Glutamatergic neuron (in vitro differentiated cells): ENCODE results near the gene FHIT. TPM values are rescaled to one million over a fixed set of nuclear protein-coding genes. Genes with fewer than 3 reads are reported as not detected.

Source experiments
- DNase-seq: peaks from one replicate; pipeline ENCODE4 v3.0.0; 2022
- H3K27ac Mint-ChIP-seq: one replicate; pipeline ENCODE4 v1.8.0; 2020; ENCODE audit warnings: mild to moderate bottlenecking, mixed read lengths, inconsistent platforms; ENCODE audit not compliant: unreplicated experiment
- H3K27me3 Mint-ChIP-seq: one replicate; pipeline ENCODE4 v1.8.0; 2020; ENCODE audit warnings: mild to moderate bottlenecking, moderate library complexity, mixed read lengths, inconsistent platforms; ENCODE audit not compliant: unreplicated experiment
- H3K36me3 Mint-ChIP-seq: one replicate; pipeline ENCODE4 v1.8.0; 2020; ENCODE audit warnings: mild to moderate bottlenecking, mixed read lengths, inconsistent platforms; ENCODE audit not compliant: unreplicated experiment
- H3K4me1 Mint-ChIP-seq: one replicate; pipeline ENCODE4 v1.8.0; 2020; ENCODE audit warnings: mild to moderate bottlenecking, low read depth, mixed read lengths, inconsistent platforms; ENCODE audit not compliant: unreplicated experiment
- H3K4me3 Mint-ChIP-seq: one replicate; pipeline ENCODE4 v1.8.0; 2020; ENCODE audit warnings: mild to moderate bottlenecking, mixed read lengths, inconsistent platforms; ENCODE audit not compliant: unreplicated experiment
- H3K9me3 Mint-ChIP-seq: one replicate; pipeline ENCODE4 v1.8.0; 2020; ENCODE audit warnings: mild to moderate bottlenecking, moderate library complexity, mixed read lengths, inconsistent platforms; ENCODE audit not compliant: unreplicated experiment
- long read RNA-seq: library from polyadenylated mRNA; unstranded; transcript quantifications from one replicate; pipeline ENCODE4 v2.0.0, GENCODE V29; 2020; ENCODE audit not compliant: unreplicated experiment
- total RNA-seq: library from RNA; stranded (reverse); fragmentation: NEBNext Ultra II Directional; extraction: Animal tissue kit (Norgen Biotek cat#: 25700); gene quantifications from one replicate; pipeline ENCODE4 v1.2.1, GENCODE V29; 2021; ENCODE audit not compliant: unreplicated experiment
- TF ChIP-seq, protein P1 (sequence below): fragments of 200-600 bp; sonication (generic); IDR thresholded peaks from one replicate; pipeline ENCODE4 v1.5.0; 2021; ENCODE audit not compliant: partially characterized antibody, unreplicated experiment

FHIT gene
- 15.2 TPM for total RNA-seq
- long read RNA-seq, partial matches to known transcripts, result 0 of 2 reads
- long read RNA-seq, other reads (novel, unspliced or antisense), result 2 of 2 reads

DNA sequence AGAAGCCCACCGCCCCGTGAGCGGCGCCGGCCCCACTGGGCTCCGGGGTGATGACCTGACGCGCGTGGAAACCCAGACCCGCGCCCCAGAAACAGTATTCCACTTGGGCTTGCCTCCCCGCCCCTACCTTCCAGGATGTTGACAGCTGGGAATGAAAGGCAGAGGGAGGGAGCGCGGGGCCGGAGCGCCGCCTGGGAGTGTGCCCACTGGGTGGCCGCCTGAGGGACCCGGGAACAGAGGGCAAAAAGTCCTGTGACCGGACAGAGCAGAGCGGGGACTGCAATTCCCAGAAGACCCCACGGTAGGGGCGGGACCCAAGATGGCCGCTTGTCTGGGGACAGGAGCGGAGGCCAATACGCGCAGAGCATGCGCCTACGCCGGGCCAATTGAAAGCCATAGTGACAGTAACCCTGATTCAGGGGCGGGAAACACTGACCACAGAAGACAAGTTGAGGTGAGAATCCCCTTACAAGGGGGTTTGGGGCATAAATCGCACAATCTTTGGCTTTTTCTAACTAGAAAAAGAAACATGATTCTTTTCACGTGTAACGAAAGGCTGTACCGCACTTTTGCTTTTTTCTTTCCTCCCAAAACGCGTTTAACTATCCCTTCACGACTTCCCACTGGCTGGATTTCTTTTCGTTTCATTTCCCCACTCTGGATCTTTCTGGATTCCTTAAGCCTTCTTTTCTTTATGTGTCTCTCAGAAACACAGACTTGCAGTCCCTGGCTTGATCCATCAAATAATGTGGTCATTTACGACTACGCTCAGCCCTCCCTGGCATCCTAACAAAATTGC lies at the start of gene FHIT:
Gene FHIT (minus strand): TSS at position 279 of the 799 bp plus-strand sequence.
- no peaks in the 10 kb centered on the region for H3K36me3 Mint-ChIP-seq
- H3K27me3 Mint-ChIP-seq, result peaks cover 3% of the 10 kb centered on the region
- TF ChIP-seq, protein P1, sequence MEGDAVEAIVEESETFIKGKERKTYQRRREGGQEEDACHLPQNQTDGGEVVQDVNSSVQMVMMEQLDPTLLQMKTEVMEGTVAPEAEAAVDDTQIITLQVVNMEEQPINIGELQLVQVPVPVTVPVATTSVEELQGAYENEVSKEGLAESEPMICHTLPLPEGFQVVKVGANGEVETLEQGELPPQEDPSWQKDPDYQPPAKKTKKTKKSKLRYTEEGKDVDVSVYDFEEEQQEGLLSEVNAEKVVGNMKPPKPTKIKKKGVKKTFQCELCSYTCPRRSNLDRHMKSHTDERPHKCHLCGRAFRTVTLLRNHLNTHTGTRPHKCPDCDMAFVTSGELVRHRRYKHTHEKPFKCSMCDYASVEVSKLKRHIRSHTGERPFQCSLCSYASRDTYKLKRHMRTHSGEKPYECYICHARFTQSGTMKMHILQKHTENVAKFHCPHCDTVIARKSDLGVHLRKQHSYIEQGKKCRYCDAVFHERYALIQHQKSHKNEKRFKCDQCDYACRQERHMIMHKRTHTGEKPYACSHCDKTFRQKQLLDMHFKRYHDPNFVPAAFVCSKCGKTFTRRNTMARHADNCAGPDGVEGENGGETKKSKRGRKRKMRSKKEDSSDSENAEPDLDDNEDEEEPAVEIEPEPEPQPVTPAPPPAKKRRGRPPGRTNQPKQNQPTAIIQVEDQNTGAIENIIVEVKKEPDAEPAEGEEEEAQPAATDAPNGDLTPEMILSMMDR, result no peak
- peaks cover 15% of the 10 kb centered on the region for H3K4me1 Mint-ChIP-seq
- peak; percentile 97 for DNase-seq
- H3K9me3 Mint-ChIP-seq, result no peaks in the 10 kb centered on the region
- H3K27ac Mint-ChIP-seq, result peak within 1 kb of the TSS; percentile 79
- peak within 1 kb of the TSS; percentile 84 for H3K4me3 Mint-ChIP-seq

DNA sequence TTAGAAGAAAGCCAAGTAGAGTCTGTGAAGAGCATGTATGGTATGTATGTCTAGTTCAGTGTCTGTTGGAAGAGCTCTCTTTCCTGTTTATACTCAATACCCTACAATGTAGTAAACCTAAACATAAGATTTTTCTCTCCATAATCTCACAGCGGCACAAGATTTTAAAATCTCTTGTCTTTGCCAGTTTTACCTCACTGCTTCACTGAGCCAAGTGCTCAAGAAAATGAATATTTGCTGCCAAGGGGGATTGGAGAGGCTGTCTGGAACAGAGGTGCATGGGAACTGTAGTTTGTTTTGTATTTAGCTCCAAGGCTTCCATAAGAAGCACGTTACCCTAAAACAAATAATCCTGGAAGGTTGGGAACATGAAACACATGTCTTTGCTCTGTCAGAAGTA lies 49.5 kb upstream of the FHIT start:
- H3K4me3 Mint-ChIP-seq, result no peak overlapping the region
- no peak for DNase-seq
- no peaks in the 10 kb centered on the region for H3K36me3 Mint-ChIP-seq

DNA sequence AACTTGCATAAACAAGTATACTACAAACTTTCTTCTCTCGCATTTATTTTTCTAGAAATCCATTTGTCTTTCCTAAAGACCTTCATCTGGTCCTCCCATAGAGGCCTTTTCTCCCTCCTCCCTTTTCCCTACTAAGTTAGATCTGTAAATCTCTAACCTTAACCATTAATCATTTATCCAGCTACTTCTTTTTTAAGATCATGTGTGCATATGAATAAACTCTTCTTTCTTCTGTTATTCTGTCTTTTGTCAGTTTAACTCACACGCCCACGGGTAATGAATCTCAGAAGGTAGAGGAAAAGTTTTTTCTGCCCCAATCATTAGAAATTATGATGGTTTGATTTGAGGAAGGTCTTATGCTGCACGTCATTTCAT lies 48.7 kb upstream of the FHIT start:
- TF ChIP-seq, protein P1, result no peak
- Mint-ChIP-seq H3K4me1 (no peaks in the 10 kb centered on the region), H3K9me3 (no peaks in the 10 kb centered on the region), H3K27me3 (no peaks in the 10 kb centered on the region), H3K36me3 (no peaks in the 10 kb centered on the region), H3K4me3 (no peak overlapping the region), H3K27ac (no peak overlapping the region)
- DNase-seq, result no peak

More for the DNA sequence above, 49.5 kb upstream of the FHIT start:
- Mint-ChIP-seq H3K27me3 (no peaks in the 10 kb centered on the region), H3K9me3 (no peaks in the 10 kb centered on the region), H3K4me1 (no peaks in the 10 kb centered on the region), H3K27ac (no peak overlapping the region)
- TF ChIP-seq, protein P1, result no peak

DNA sequence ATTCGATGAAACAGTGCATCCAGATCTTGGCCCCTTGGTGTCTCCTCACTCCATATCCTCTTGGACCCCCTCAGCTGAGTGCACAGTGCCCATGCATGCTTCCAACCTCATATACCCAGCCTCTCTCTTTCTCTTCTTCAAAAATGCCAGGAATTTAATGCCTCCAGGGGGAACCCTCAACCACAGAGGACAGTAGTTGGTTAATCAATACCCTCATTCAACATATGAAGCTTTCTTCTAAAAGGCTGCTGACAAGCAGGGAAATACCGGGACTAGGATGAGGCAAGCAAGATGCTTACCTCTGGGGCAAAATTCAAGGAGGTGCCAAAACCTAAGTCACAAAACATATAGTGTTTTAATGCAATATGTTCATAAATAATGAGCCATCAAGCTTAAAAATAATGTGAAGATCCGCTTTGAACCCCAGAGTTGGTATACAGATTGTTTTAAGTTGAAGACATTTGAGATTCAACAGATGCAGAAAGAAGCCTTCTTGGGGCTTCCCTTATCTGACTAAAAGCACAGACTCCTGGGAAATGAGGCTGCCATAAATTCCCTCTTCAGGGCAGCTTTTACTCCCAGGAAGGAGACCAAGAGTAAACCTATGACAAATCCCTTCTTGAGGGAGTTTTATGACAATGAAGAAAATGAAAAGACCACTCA lies 48.2 kb upstream of the FHIT start:
- TF ChIP-seq, protein P1, result no peak
- Mint-ChIP-seq H3K4me1 (no peaks in the 10 kb centered on the region), H3K9me3 (no peaks in the 10 kb centered on the region), H3K36me3 (no peaks in the 10 kb centered on the region), H3K27me3 (no peaks in the 10 kb centered on the region), H3K4me3 (no peak overlapping the region), H3K27ac (no peak overlapping the region)
- no peak for DNase-seq

DNA sequence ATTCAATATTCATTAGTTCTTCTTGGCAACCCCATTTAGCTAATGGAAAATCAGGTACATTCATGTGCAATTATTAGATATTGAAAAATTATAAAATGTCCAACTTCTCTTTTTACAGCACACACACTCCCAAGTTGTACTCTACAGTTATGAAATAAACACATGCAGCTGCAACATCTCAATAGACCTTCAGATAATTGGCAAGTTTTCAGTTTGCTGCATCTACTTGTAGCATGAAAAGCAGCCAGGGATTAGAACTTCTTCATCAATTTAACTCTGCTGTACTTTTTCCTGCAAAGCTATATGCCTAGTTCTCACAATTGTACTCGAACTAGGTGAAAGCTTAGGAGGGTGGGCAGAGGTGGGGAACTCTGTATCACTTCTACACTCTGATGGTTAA lies 46.6 kb upstream of the FHIT start:
- TF ChIP-seq, protein P1, result no peak
- no peaks in the 10 kb centered on the region for H3K4me1 Mint-ChIP-seq
- no peak overlapping the region for H3K27ac Mint-ChIP-seq
- H3K36me3 Mint-ChIP-seq, result no peaks in the 10 kb centered on the region
- no peak overlapping the region for H3K4me3 Mint-ChIP-seq
- DNase-seq, result no peak
- no peaks in the 10 kb centered on the region for H3K27me3 Mint-ChIP-seq
- H3K9me3 Mint-ChIP-seq, result no peaks in the 10 kb centered on the region
